Measurements from ENCODE around the gene NFAT5. TPM values are rescaled to one million over a fixed set of nuclear protein-coding genes. Genes with fewer than 3 reads are reported as not detected.

NFAT5 gene
- total and polyA plus RNA-seq, 4 donors = 5.2 to 111 (median 22.5) TPM

DNA sequence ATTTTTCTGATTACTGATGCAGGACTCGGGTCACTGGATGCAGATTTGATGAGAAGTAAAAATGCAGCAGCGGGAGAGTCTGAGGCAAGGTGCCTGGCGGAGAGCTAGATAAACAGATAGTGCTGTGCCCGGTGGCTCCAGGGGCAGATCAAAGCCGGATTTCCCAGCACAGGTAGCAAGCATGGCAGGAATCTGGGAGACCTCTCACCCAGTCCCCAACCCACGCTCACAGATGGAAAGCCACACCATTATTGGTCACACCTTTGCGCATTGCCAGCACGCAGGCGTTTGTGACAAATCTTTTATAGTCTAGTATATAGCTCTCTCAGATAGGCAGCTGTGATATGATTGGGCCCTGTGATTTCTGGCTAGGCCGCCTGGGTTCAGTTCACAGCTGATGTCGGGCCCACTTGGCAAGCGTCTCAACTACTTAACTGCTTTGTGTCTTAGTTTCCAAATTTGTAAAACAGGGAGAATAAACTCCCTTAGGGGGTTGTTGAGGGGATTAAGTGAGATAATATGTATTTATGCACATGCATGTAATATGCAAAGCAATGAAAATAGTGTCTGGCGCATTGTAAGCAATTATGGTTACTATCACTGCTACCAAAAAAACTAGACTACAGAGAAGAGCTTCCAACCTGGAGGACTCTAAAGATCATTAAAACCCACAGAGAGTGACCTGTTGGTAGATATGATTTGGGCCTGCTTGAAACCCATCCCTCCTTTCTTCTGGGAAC is 42.0 kb upstream of the NFAT5 start:
- TF ChIP-seq, protein P1, sequence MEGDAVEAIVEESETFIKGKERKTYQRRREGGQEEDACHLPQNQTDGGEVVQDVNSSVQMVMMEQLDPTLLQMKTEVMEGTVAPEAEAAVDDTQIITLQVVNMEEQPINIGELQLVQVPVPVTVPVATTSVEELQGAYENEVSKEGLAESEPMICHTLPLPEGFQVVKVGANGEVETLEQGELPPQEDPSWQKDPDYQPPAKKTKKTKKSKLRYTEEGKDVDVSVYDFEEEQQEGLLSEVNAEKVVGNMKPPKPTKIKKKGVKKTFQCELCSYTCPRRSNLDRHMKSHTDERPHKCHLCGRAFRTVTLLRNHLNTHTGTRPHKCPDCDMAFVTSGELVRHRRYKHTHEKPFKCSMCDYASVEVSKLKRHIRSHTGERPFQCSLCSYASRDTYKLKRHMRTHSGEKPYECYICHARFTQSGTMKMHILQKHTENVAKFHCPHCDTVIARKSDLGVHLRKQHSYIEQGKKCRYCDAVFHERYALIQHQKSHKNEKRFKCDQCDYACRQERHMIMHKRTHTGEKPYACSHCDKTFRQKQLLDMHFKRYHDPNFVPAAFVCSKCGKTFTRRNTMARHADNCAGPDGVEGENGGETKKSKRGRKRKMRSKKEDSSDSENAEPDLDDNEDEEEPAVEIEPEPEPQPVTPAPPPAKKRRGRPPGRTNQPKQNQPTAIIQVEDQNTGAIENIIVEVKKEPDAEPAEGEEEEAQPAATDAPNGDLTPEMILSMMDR (IDR thresholded peaks at IDR 0.05; ENCODE audit: control extremely low read depth, extremely low read depth) = no peak
- H3K9me3 ChIP-seq (ENCODE audit: control insufficient read depth in 4 of 4, insufficient read depth in 3 of 4, low read length in 3 of 4) = peaks cover 0 to 4% (median 0%) of the 10 kb centered on the region in 4 donors
- no peaks in the 10 kb centered on the region for H3K27me3 ChIP-seq (ENCODE audit: control insufficient read depth in 3 of 3, insufficient read depth in 3 of 3, low read length in 2 of 3)
- no peaks in the 10 kb centered on the region for H3K36me3 ChIP-seq (ENCODE audit: control insufficient read depth in 4 of 4, insufficient read depth in 4 of 4, low read length in 4 of 4)
- DNase-seq (no peak), ATAC-seq (ENCODE audit: insufficient read depth, low FRiP score) (no peak)
- H3K4me3 ChIP-seq = no peak overlapping the region
- no peaks in the 10 kb centered on the region for H3K4me1 ChIP-seq (ENCODE audit: control insufficient read depth in 5 of 5, insufficient read depth in 5 of 5, low read length in 5 of 5)
- H3K9ac ChIP-seq (ENCODE audit: insufficient read depth in 1 of 2, low read length in 2 of 2) = no peak overlapping the region
- H3K27ac ChIP-seq (ENCODE audit: low read depth in 1 of 2, low read length in 1 of 2) = no peak overlapping the region
- 91 to 98% methylated on average over 13 of the region's 13 CpGs for WGBS, 2 donors

DNA sequence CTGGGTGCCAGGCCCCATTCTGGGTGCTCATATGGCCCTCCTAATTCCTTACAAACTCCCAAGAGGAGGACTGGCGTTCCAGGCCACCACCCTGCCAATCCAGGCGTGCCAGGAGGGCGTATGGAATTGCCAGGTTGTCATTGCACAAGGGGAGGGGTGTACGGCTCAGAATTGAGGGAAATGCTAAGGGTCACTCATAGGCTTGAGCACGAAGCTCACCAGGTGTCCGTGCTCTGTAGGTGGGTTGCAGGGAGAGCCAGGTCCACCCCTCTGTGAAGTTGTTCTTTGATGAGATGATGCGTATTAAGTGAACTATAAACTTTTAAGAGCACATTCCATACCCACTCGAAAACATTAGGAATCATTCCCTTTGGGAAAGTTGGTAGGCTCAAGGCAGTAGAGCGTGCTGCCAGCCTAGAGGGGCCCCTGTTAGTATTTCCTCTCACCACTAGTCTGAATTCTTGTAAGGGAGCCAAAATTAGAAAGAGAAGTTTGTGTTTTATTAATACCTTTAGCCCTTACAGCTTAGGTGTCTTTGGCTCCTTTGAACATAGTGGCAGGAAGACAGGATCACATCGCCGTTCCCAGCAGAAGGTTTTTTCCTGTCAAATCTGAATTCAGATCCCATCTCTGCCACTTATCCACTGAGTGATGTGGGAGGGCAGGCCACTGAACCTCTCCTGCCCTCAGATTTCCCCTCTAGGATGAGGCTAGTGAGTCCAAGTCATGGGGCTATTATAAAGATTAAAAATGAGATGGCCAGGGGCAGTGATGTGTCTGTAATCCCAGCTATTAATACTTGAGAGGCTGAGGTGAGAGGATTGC is 38.7 kb upstream of the NFAT5 start:
- H3K9me3 ChIP-seq (ENCODE audit: control insufficient read depth in 4 of 4, insufficient read depth in 3 of 4, low read length in 3 of 4) = peaks cover 0 to 4% (median 0%) of the 10 kb centered on the region in 4 donors
- no peak for DNase-seq
- H3K27me3 ChIP-seq (ENCODE audit: control insufficient read depth in 3 of 3, insufficient read depth in 3 of 3, low read length in 2 of 3) = no peaks in the 10 kb centered on the region
- ATAC-seq (ENCODE audit: insufficient read depth, low FRiP score) = no peak
- no peak overlapping the region for H3K9ac ChIP-seq (ENCODE audit: insufficient read depth in 1 of 2, low read length in 2 of 2)
- TF ChIP-seq, protein P1 (IDR thresholded peaks at IDR 0.05; ENCODE audit: control extremely low read depth, extremely low read depth) = no peak
- H3K4me1 ChIP-seq (ENCODE audit: control insufficient read depth in 5 of 5, insufficient read depth in 5 of 5, low read length in 5 of 5) = peaks cover 0 to 4% (median 0%) of the 10 kb centered on the region in 5 donors
- no peaks in the 10 kb centered on the region for H3K36me3 ChIP-seq (ENCODE audit: control insufficient read depth in 4 of 4, insufficient read depth in 4 of 4, low read length in 4 of 4)
- H3K4me3 ChIP-seq = no peak overlapping the region
- H3K27ac ChIP-seq (ENCODE audit: low read depth in 1 of 2, low read length in 1 of 2) = no peak overlapping the region
- 83 to 94% methylated on average over 11 of the region's 11 CpGs for WGBS, 2 donors

DNA sequence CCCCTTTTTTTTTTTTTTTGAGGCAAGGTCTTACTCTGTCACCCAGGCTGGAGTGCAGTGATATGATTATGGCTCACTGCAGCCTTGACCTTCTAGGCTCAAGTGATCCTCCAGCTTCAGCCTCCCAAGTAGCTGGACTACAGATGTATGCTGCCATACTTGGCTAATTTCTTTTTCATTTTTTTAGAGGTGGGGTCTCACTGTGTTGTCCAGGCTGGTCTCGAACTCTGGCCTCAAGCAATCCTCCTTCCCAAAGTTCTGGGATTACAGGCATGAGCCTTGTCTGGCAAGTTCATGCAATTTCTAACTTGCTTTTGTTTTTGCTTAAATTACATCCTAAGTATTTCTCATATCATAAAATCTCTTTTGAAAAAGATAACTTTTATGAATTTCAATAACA is 33.8 kb upstream of the NFAT5 start:
- Histone ChIP-seq H3K4me3 (no peak overlapping the region), H3K36me3 (ENCODE audit: control insufficient read depth in 4 of 4, insufficient read depth in 4 of 4, low read length in 4 of 4) (no peaks in the 10 kb centered on the region), H3K27ac (ENCODE audit: low read depth in 1 of 2, low read length in 1 of 2) (no peak overlapping the region), H3K27me3 (ENCODE audit: control insufficient read depth in 3 of 3, insufficient read depth in 3 of 3, low read length in 2 of 3) (no peaks in the 10 kb centered on the region), H3K9ac (ENCODE audit: insufficient read depth in 1 of 2, low read length in 2 of 2) (no peak overlapping the region), H3K4me1 (ENCODE audit: control insufficient read depth in 5 of 5, insufficient read depth in 5 of 5, low read length in 5 of 5) (peaks cover 0 to 6% (median 0%) of the 10 kb centered on the region in 5 donors), H3K9me3 (ENCODE audit: control insufficient read depth in 4 of 4, insufficient read depth in 3 of 4, low read length in 3 of 4) (no peaks in the 10 kb centered on the region)
- DNase-seq = no peak
- TF ChIP-seq, protein P1 (IDR thresholded peaks at IDR 0.05; ENCODE audit: control extremely low read depth, extremely low read depth) = no peak
- WGBS, 2 donors = 89 to 93% methylated on average over 1 of the region's 1 CpG
- no peak for ATAC-seq (ENCODE audit: insufficient read depth, low FRiP score)

All from lung (tissue), 12 donors.